ENCODE measurements around the gene CPVL.

Gene CPVL

DNA sequence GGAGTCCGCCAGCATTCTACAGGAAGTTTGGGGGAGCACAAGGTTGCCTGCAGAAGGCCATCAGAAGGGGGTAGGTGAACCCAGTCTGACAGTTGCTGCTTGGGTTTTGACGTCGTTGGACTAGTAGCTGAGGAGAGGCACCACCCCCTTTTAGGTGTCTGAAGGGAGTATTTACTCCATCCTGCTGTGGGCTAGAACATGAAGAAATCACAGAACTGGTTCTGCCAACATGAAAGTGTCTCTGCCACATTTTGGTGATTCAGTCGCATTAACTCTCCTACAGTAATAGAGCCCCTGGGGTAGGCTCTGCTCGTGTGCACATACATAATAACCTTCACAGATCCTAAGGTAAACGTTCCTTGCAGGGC, 187.4 kb downstream of the CPVL start:
- peak; percentile 29 for DNase-seq

DNA sequence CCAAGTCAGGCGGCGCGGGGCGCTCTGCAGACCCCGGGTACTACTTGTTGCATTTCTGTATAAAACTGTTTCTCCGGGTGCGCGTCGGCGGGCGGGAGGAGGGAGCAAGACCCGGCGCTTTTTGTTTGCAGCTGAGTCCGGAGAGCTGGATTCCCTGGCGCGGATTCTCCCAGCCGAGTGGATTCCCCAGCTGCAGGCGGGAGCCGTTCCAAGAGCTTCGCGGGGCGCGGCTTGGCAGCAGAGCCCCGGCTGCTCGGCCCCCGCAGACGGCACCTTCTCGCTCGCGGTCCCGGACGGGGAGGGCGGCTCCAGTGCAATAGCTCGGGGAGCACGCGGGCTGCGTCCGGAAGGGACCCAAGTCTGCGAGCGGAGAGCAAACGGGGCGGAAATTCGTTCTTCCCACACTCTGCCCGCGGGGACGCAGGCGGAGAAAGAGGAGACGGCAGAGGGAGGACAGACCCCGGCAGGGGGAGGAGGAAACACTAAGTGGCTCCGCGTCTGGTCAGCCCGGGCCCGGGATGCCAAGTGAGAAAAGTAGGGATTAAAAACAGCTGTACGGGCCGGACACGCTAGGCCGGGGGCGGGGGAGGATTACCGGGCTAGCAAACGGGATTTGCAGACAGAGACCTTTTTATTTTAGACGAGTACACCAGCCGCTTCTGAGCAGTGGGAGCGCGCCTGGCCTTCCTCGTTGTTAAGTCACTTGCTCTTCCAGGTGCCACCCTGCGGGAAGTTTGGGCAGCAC, 187.9 kb downstream of the CPVL start, which contains the start of gene TRIL:
TRIL (minus strand) TSS at position 96 of the 745 bp plus-strand sequence. CDS start 284 bp downstream, outside the sequence.
- peak; percentile 39 for DNase-seq

DNA sequence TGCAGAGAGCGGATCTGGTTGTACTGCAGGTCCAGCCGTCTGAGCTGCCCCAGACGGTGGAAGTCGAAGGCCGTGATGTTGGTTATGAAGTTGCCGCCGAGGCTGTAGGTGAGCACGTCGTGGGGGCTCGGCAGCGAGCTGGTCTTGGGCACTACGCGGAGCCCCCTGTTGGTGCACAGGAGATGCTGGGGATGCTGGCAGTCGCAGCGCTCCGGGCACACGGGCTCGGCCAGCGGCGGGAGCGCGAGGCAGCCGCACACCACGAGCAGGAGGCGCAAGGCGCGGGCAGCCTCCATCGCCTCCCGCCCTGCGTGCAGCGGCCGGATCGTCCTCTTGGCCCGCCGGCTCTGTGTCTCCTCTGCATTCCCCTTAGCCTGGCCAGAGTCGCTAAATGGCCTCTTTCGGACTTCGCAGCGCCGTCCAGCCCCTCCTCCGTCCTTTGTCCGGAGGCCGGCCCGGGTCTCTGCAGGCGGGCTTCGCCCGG, 188.5 kb downstream of the CPVL start:
- no peak for DNase-seq

DNA sequence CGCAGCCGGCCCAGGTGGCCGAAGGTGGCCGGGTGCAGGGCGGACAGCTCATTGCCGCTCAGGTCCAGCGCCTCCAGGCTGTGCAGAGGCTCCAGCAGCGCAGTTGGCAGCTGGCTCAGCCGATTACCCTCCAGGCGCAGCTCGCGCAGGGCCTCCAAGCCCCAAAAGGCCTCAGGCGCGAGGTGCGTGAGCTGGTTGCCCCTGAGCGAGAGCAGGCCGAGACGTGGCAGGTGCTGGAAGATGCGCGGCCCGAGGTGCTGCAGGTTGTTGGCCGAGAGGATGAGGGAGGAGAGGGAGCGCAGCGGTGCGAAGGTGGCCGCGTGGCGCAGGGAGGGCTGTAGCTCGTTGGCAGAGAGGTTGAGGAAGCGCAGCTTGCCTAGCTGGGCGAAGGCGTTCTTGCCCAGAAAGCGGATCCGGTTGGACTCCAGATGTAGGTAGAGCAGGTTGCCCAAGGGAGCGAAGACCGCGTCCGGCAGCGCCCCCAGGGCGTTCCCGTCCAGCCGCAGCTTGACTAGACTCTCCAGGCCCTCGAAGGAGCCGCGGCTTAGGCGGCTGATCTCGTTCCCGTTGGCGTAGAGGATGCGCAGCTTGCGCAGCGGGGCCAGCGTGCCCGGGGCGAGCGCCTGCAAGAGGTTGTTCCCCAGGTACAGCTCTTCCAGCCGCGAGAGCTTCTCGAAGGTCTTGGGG, 189.1 kb downstream of the CPVL start:
- DNase-seq = peak; percentile 83

GRCh38 chr7:28956608-28957063, 189.7 kb downstream of the CPVL start:
- peak; percentile 88 for DNase-seq

DNA sequence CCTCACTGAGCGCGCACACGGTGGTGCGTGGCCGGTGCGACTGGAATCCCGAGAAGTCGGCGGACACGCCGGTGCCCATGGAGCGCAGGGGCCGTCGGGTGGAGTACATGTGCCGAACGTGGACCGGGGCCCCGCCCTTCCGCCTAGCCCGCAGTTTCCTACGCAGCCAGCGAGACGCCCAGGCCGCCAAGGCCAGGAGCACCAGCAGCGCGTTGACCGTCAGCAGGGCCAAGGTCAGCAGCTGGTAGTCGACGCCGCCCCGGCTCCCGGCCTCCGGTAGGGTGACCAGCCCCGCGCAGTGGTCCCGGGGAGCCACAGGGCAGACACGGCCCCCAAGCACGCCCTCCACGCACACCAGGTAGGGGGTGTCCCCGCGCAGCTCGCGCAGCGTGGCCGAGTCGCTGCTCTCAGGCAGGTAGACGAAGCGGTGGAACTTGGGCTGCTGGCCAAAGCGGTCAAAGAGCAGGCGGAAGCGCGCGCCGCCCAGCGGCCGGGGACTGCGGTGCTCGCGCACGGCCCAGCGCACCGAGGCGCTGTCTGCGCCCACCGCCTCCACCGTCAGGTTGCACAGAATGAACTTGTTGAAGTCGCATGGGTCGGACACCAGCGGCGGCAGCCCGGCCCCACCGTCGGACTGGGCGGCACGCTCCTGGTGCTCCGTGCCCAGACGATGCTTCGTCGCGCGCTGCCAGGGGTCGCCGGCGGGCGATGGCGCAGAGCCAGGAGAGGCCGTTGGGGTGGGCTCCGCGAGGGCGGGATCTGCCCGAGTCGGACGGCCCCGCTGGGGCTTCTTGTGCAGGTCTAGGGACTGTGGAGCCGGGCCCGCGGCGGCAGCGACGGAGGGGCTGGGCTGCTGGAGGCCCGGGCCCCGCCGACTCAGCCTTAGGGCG, 190.4 kb downstream of the CPVL start:
- peak; percentile 79 for DNase-seq

DNA sequence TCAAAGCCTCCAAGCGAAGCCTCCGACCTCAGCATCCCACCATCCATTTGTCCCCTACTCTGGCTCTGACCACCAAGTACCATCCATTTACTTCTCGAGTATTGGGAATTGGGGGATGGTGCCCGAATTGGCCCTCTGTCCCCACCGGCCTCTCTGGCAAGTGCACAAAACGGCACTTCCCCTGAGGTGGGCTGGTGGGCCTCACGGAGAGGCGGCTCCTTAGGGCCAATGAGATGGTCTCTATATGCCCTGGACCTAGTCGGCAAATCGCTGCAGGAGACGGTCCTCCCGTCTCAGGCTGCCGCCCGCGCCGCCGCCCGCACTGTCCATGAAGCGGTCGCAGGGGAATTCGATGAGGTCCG, 191.0 kb downstream of the CPVL start:
- no peak for DNase-seq

GRCh38 chr7:28954946-28955345, 191.4 kb downstream of the CPVL start:
- DNase-seq = no peak

- no peak for DNase-seq
Observed at GRCh38 chr7:28954471-28954870, 191.9 kb downstream of the CPVL start.

GRCh38 chr7:28953633-28954032, 192.7 kb downstream of the CPVL start:
- peak; percentile 11 for DNase-seq
